Measurements from ENCODE around the gene ASPHD1.

ASPHD1 gene

DNA sequence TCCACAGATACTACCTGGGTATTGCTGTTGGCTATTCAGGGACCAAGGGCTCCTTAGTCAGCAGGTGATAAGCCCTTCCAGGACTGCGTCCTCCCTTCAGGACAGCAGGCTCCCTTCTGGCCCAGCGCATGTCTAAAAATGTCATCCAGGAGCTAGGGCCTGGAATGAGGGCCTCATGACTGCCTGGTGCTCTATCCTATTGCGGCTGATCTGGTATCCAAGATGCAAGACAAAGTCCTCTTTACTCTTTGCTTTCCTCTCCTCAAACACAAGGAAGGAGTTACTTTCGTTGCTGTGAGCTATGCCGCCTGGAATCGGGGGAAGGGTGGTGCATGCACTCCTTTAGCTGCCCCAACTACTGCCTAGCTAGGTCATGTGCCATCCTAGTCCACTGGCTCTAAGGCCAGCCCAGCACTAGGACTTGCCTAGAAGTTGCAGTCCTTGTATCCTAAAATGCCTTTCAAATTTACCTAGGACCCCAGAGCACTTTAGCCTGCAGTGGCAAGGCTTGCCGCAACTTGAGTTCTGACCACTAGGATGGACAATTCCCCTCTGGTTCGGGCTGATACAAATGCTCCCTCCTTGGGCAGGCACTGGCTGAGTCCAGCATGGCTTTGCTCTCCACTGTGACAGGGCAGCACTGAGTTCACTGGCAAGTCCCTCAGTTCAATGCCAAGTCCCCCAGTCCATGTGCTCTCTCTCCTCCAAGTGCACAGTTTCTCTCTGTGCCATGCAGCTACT lies 51.5 kb downstream of the ASPHD1 start:
- TF ChIP-seq, protein P1, sequence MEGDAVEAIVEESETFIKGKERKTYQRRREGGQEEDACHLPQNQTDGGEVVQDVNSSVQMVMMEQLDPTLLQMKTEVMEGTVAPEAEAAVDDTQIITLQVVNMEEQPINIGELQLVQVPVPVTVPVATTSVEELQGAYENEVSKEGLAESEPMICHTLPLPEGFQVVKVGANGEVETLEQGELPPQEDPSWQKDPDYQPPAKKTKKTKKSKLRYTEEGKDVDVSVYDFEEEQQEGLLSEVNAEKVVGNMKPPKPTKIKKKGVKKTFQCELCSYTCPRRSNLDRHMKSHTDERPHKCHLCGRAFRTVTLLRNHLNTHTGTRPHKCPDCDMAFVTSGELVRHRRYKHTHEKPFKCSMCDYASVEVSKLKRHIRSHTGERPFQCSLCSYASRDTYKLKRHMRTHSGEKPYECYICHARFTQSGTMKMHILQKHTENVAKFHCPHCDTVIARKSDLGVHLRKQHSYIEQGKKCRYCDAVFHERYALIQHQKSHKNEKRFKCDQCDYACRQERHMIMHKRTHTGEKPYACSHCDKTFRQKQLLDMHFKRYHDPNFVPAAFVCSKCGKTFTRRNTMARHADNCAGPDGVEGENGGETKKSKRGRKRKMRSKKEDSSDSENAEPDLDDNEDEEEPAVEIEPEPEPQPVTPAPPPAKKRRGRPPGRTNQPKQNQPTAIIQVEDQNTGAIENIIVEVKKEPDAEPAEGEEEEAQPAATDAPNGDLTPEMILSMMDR (IDR thresholded peaks at IDR 0.05; ENCODE audit: extremely low read depth, insufficient read depth, missing control alignments), result no peak
- in situ Hi-C loops (cut with MboI; ENCODE audit: low pct_unique_long_range_greater_than_20kb, low sequenced_read_pairs, unreplicated experiment), result no loop called here
- no peak for DNase-seq (ENCODE audit: low spot score)
